H1 (cell line): ENCODE measurements around the gene DNAJB6.

Source experiments
- ATF3 ChIP-seq: IDR thresholded peaks from 2 replicates; pipeline ENCODE4 v1.6.1; 2011; ENCODE audit warnings: low read depth, mild to moderate bottlenecking, low read length; ENCODE audit not compliant: insufficient read depth
- BCL11A ChIP-seq, 2 experiments: IDR thresholded peaks; one replicate each; pipeline ENCODE4 v1.6.1; 2011; ENCODE audit warnings: low read depth in 2 of 2, low read length in 2 of 2, mild to moderate bottlenecking in 2 of 2
- BRCA1 ChIP-seq: IDR thresholded peaks from 2 replicates; pipeline ENCODE4 v1.6.1; 2012; ENCODE audit warnings: low read depth, low read length, improper control_type of control experiment
- CTCF ChIP-seq, 3 experiments: IDR thresholded peaks; 1 replicate in 2 of 3; 2 replicates in 1 of 3; pipeline versions ENCODE4 v1.5.1 to v1.6.1; 2011; ENCODE audit warnings: low read length in 3 of 3, mild to moderate bottlenecking in 3 of 3, inconsistent platforms in 2 of 3, low read depth in 1 of 3, moderate library complexity in 1 of 3; ENCODE audit not compliant: insufficient read depth in 1 of 3; ENCODE audit errors: control extremely low read depth in 1 of 3
- EP300 ChIP-seq, 2 experiments: IDR thresholded peaks; 1 replicate in 1 of 2; 2 replicates in 1 of 2; pipeline ENCODE4 v1.6.1; 2011 to 2012; ENCODE audit warnings: low read depth in 2 of 2, low read length in 2 of 2, mild to moderate bottlenecking in 2 of 2, borderline replicate concordance in 1 of 2, inconsistent platforms in 1 of 2, moderate library complexity in 1 of 2
- EZH2 ChIP-seq: fragments of 200-600 bp; sonication (generic); IDR thresholded peaks from 2 replicates; pipeline ENCODE4 v1.7.1; 2012; ENCODE audit warnings: low read depth, mild to moderate bottlenecking, moderate library complexity, low read length, inconsistent platforms; ENCODE audit not compliant: severe bottlenecking
- GTF2F1 ChIP-seq: IDR thresholded peaks from 2 replicates; pipeline ENCODE4 v1.6.1; 2012; ENCODE audit warnings: low read depth, low read length, improper control_type of control experiment, borderline replicate concordance
- KDM1A ChIP-seq: fragments of 200-600, 300-600 bp; sonication (generic); IDR thresholded peaks from 2 replicates; pipeline ENCODE4 v1.7.1; 2016; ENCODE audit warnings: mild to moderate bottlenecking, low read length, borderline replicate concordance
- NANOG ChIP-seq: IDR thresholded peaks from 2 replicates; pipeline ENCODE4 v1.6.1; 2011; ENCODE audit warnings: low read length, low read depth, mild to moderate bottlenecking, inconsistent platforms; ENCODE audit not compliant: insufficient read depth, poor library complexity, severe bottlenecking
- POLR2A ChIP-seq, 2 experiments: IDR thresholded peaks; 1 replicate in 1 of 2; 2 replicates in 1 of 2; pipeline ENCODE4 v1.6.1; 2011; ENCODE audit warnings: low read depth in 2 of 2, low read length in 2 of 2, mild to moderate bottlenecking in 2 of 2; ENCODE audit errors: control extremely low read depth in 1 of 2
- SRF ChIP-seq: IDR thresholded peaks from 2 replicates; pipeline ENCODE4 v1.6.1; 2011; ENCODE audit warnings: mild to moderate bottlenecking, low read depth, low read length, moderate library complexity
- USF2 ChIP-seq: IDR thresholded peaks from 2 replicates; pipeline ENCODE4 v1.6.1; 2011; ENCODE audit warnings: low read length, improper control_type of control experiment

- TF ChIP-seq CTCF (IDR thresholded peaks at IDR 0.05; ENCODE audit: control extremely low read depth in 1 of 3, insufficient read depth in 1 of 3, low read depth in 1 of 3, low read length in 3 of 3) (no peak), ATF3 (no peak), POLR2A (IDR thresholded peaks at IDR 0.05; ENCODE audit: control extremely low read depth in 1 of 2, low read depth in 2 of 2, low read length in 2 of 2) (no peak), EP300 (IDR thresholded peaks at IDR 0.05; ENCODE audit: borderline replicate concordance in 1 of 2, low read depth in 2 of 2, low read length in 2 of 2) (no peak), BRCA1 (no peak), SRF (no peak), BCL11A (IDR thresholded peaks at IDR 0.05; ENCODE audit: low read depth in 2 of 2, low read length in 2 of 2) (no peak), USF2 (no peak), EZH2 (no peak), KDM1A (no peak), GTF2F1 (no peak), NANOG (no peak)
Observed at GRCh38 chr7:157373493-157373892, 36.7 kb downstream of the DNAJB6 start.
